Activated T-helper 17 cell treated with anti-CD3 and anti-CD28 coated beads, Interleukin-2, amount 50 U/mL, for 72 hours (primary cell): ENCODE measurements around the gene MAP3K1. TPM values are rescaled to one million over a fixed set of nuclear protein-coding genes. Genes with fewer than 3 reads are reported as not detected.
"Not testable (repeated sequence)": the region's sequence is repeated elsewhere in the genome, so short reads cannot be mapped to it uniquely, and the experiment has no call there.

Experiments
- ATAC-seq: fragments of 150-1000 bp; cut with Tn5 transposase; replicated peaks from 2 replicates; pipeline ENCODE4 v1.10.0; 2021; ENCODE audit warnings: mild to moderate bottlenecking, moderate library complexity
- H3K27ac Mint-ChIP-seq: one replicate; pipeline ENCODE4 v1.8.0; 2022; ENCODE audit warnings: mixed read lengths
- H3K27me3 Mint-ChIP-seq: one replicate; pipeline ENCODE4 v1.8.0; 2022; ENCODE audit warnings: mixed read lengths
- H3K36me3 Mint-ChIP-seq: one replicate; pipeline ENCODE4 v1.8.0; 2022; ENCODE audit warnings: low read depth, mild to moderate bottlenecking, mixed read lengths
- H3K4me1 Mint-ChIP-seq: one replicate; pipeline ENCODE4 v1.8.0; 2022; ENCODE audit warnings: mixed read lengths
- H3K4me3 Mint-ChIP-seq: one replicate; pipeline ENCODE4 v1.8.0; 2022; ENCODE audit warnings: mild to moderate bottlenecking, mixed read lengths
- H3K9me3 Mint-ChIP-seq: one replicate; pipeline ENCODE4 v1.8.0; 2022; ENCODE audit warnings: mixed read lengths
- total RNA-seq, 2 donors: library from RNA; stranded (reverse); gene quantifications; one replicate each; pipeline ENCODE4 v1.2.3, GENCODE V29; 2022

The MAP3K1 gene
- 10 to 100 TPM; 26.5 to 29.1 TPM for total RNA-seq

- H3K27ac Mint-ChIP-seq, result peak within 1 kb of the TSS; percentile 94
- H3K27me3 Mint-ChIP-seq, result no peaks in the 10 kb centered on the region
- peak within 1 kb of the TSS; percentile 100 for H3K4me3 Mint-ChIP-seq
- H3K36me3 Mint-ChIP-seq, result peaks cover 23% of the 10 kb centered on the region
- H3K4me1 Mint-ChIP-seq, result peaks cover 21% of the 10 kb centered on the region
- H3K9me3 Mint-ChIP-seq, result no peaks in the 10 kb centered on the region
- peak; percentile 66 for ATAC-seq
Measured at GRCh38 chr5:56814963-56815657, at the start of gene MAP3K1. Gene MAP3K1, plus strand, starts transcription at chr5:56815549. Its CDS starts 25 bp downstream, at chr5:56815574.

GRCh38 chr5:56766926-56767325 lies 48.4 kb upstream of the MAP3K1 start:
- no peaks in the 10 kb centered on the region for H3K9me3 Mint-ChIP-seq
- H3K36me3 Mint-ChIP-seq, result no peaks in the 10 kb centered on the region
- peaks cover 3% of the 10 kb centered on the region for H3K4me1 Mint-ChIP-seq
- no peak for ATAC-seq
- H3K4me3 Mint-ChIP-seq, result no peak overlapping the region
- H3K27ac Mint-ChIP-seq, result no peak overlapping the region
- no peaks in the 10 kb centered on the region for H3K27me3 Mint-ChIP-seq

GRCh38 chr5:56769875-56770604 lies 45.3 kb upstream of the MAP3K1 start:
- Mint-ChIP-seq H3K4me1 (peaks cover 3% of the 10 kb centered on the region), H3K36me3 (no peaks in the 10 kb centered on the region), H3K27ac (no peak overlapping the region), H3K4me3 (no peak overlapping the region), H3K27me3 (no peaks in the 10 kb centered on the region), H3K9me3 (no peaks in the 10 kb centered on the region)
- no peak for ATAC-seq

- Mint-ChIP-seq H3K9me3 (no peaks in the 10 kb centered on the region), H3K4me1 (no peaks in the 10 kb centered on the region), H3K27me3 (no peaks in the 10 kb centered on the region), H3K4me3 (no peak overlapping the region), H3K36me3 (no peaks in the 10 kb centered on the region), H3K27ac (no peak overlapping the region)
- no peak for ATAC-seq
Measured at GRCh38 chr5:56772767-56773166, 42.6 kb upstream of the MAP3K1 start.

GRCh38 chr5:56774957-56775356 lies 40.4 kb upstream of the MAP3K1 start:
- peaks cover 4% of the 10 kb centered on the region for H3K9me3 Mint-ChIP-seq
- no peak overlapping the region for H3K27ac Mint-ChIP-seq
- H3K27me3 Mint-ChIP-seq, result no peaks in the 10 kb centered on the region
- no peak overlapping the region for H3K4me3 Mint-ChIP-seq
- H3K4me1 Mint-ChIP-seq, result no peaks in the 10 kb centered on the region
- H3K36me3 Mint-ChIP-seq, result no peaks in the 10 kb centered on the region
- ATAC-seq, result no peak

GRCh38 chr5:56776212-56776846 lies 39.0 kb upstream of the MAP3K1 start:
- not testable (repeated sequence) for H3K9me3 Mint-ChIP-seq, ATAC-seq, H3K4me3 Mint-ChIP-seq, H3K27me3 Mint-ChIP-seq, H3K36me3 Mint-ChIP-seq, H3K4me1 Mint-ChIP-seq, H3K27ac Mint-ChIP-seq

- H3K4me1 Mint-ChIP-seq, result no peaks in the 10 kb centered on the region
- H3K4me3 Mint-ChIP-seq, result no peak overlapping the region
- ATAC-seq, result no peak
- H3K9me3 Mint-ChIP-seq, result peaks cover 7% of the 10 kb centered on the region
- H3K27ac Mint-ChIP-seq, result no peak overlapping the region
- no peaks in the 10 kb centered on the region for H3K36me3 Mint-ChIP-seq
- H3K27me3 Mint-ChIP-seq, result no peaks in the 10 kb centered on the region
Measured at GRCh38 chr5:56783261-56783660, 32.1 kb upstream of the MAP3K1 start.

- Mint-ChIP-seq H3K4me1 (peaks cover under 1% of the 10 kb centered on the region), H3K9me3 (no peaks in the 10 kb centered on the region), H3K27me3 (no peaks in the 10 kb centered on the region), H3K36me3 (no peaks in the 10 kb centered on the region), H3K27ac (no peak overlapping the region), H3K4me3 (no peak overlapping the region)
- no peak for ATAC-seq
Measured at GRCh38 chr5:56786346-56786745, 29.0 kb upstream of the MAP3K1 start.

- no peak overlapping the region for H3K4me3 Mint-ChIP-seq
- H3K27ac Mint-ChIP-seq, result no peak overlapping the region
- ATAC-seq, result peak; percentile 99
- peaks cover 11% of the 10 kb centered on the region for H3K4me1 Mint-ChIP-seq
- no peaks in the 10 kb centered on the region for H3K36me3 Mint-ChIP-seq
- no peaks in the 10 kb centered on the region for H3K27me3 Mint-ChIP-seq
- H3K9me3 Mint-ChIP-seq, result no peaks in the 10 kb centered on the region
Measured at GRCh38 chr5:56791396-56791795, 24.0 kb upstream of the MAP3K1 start.

- Mint-ChIP-seq H3K4me1 (no peaks in the 10 kb centered on the region), H3K4me3 (no peak overlapping the region), H3K27ac (no peak overlapping the region), H3K36me3 (no peaks in the 10 kb centered on the region), H3K27me3 (no peaks in the 10 kb centered on the region), H3K9me3 (no peaks in the 10 kb centered on the region)
- ATAC-seq, result no peak
Measured at GRCh38 chr5:56798521-56798920, 16.8 kb upstream of the MAP3K1 start.

GRCh38 chr5:56800186-56800585 lies 15.2 kb upstream of the MAP3K1 start:
- Mint-ChIP-seq H3K4me3 (no peak overlapping the region), H3K27ac (no peak overlapping the region), H3K27me3 (no peaks in the 10 kb centered on the region), H3K9me3 (no peaks in the 10 kb centered on the region), H3K36me3 (no peaks in the 10 kb centered on the region), H3K4me1 (no peaks in the 10 kb centered on the region)
- ATAC-seq, result no peak

- no peak for ATAC-seq
- no peaks in the 10 kb centered on the region for H3K4me1 Mint-ChIP-seq
- H3K27me3 Mint-ChIP-seq, result no peaks in the 10 kb centered on the region
- H3K27ac Mint-ChIP-seq, result no peak overlapping the region
- no peak overlapping the region for H3K4me3 Mint-ChIP-seq
- no peaks in the 10 kb centered on the region for H3K9me3 Mint-ChIP-seq
- no peaks in the 10 kb centered on the region for H3K36me3 Mint-ChIP-seq
Measured at GRCh38 chr5:56801256-56801655, 14.1 kb upstream of the MAP3K1 start.

- no peaks in the 10 kb centered on the region for H3K9me3 Mint-ChIP-seq
- H3K4me3 Mint-ChIP-seq, result no peak overlapping the region
- no peak overlapping the region for H3K27ac Mint-ChIP-seq
- no peaks in the 10 kb centered on the region for H3K36me3 Mint-ChIP-seq
- H3K27me3 Mint-ChIP-seq, result no peaks in the 10 kb centered on the region
- ATAC-seq, result no peak
- H3K4me1 Mint-ChIP-seq, result no peaks in the 10 kb centered on the region
Measured at GRCh38 chr5:56802205-56802604, 13.1 kb upstream of the MAP3K1 start.

GRCh38 chr5:56803025-56803424 lies 12.3 kb upstream of the MAP3K1 start:
- ATAC-seq, result no peak
- H3K27me3 Mint-ChIP-seq, result no peaks in the 10 kb centered on the region
- H3K27ac Mint-ChIP-seq, result no peak overlapping the region
- H3K36me3 Mint-ChIP-seq, result no peaks in the 10 kb centered on the region
- no peaks in the 10 kb centered on the region for H3K9me3 Mint-ChIP-seq
- H3K4me3 Mint-ChIP-seq, result no peak overlapping the region
- no peaks in the 10 kb centered on the region for H3K4me1 Mint-ChIP-seq

GRCh38 chr5:56803894-56804293 lies 11.5 kb upstream of the MAP3K1 start:
- H3K9me3 Mint-ChIP-seq, result no peaks in the 10 kb centered on the region
- no peak for ATAC-seq
- H3K27ac Mint-ChIP-seq, result no peak overlapping the region
- no peaks in the 10 kb centered on the region for H3K4me1 Mint-ChIP-seq
- no peaks in the 10 kb centered on the region for H3K36me3 Mint-ChIP-seq
- H3K4me3 Mint-ChIP-seq, result no peak overlapping the region
- no peaks in the 10 kb centered on the region for H3K27me3 Mint-ChIP-seq
